Esophagus muscularis mucosa (tissue), 3 donors: ENCODE results near the gene CACNA1E.

ENCODE experiments used
- CTCF ChIP-seq, 3 experiments: fragments of 200-600 bp in 2 of 3; fragments of 450-650 bp in 1 of 3; sonication (generic) in 2 of 3; IDR thresholded peaks; one replicate each; pipeline ENCODE4 v1.5.1; 2017 to 2019; ENCODE audit warnings: antibody characterized with exemption in 3 of 3, mild to moderate bottlenecking in 2 of 3, moderate library complexity in 1 of 3
- POLR2A ChIP-seq: fragments of 450-650 bp; IDR thresholded peaks from one replicate; pipeline ENCODE4 v1.6.1; 2017; ENCODE audit warnings: antibody characterized with exemption, moderate library complexity, mild to moderate bottlenecking, low read depth

GRCh38 chr1:181607524-181607923, 124.2 kb downstream of the CACNA1E start:
- TF ChIP-seq CTCF (IDR thresholded peaks at IDR 0.05) (no peak), POLR2A (no peak)
